LNCaP clone FGC (cell line): ENCODE measurements around the gene CMC1.
A peak's percentile ranks its signal among the peaks of the same experiment; 100 is the strongest.

Experiments used
- DNase-seq: peaks from one replicate; pipeline ENCODE4 v3.0.0-alpha.2; 2011; ENCODE audit warnings: low read depth
- H3K4me3 ChIP-seq: 2 replicates; pipeline ENCODE4 v1.5.1; 2011; ENCODE audit warnings: mild to moderate bottlenecking, low read depth, low read length, control low read depth
- CTCF ChIP-seq: IDR thresholded peaks from 2 replicates; pipeline ENCODE4 v1.5.1; 2012; ENCODE audit warnings: mild to moderate bottlenecking; ENCODE audit not compliant: control insufficient read depth, insufficient read depth; ENCODE audit errors: extremely low read depth

Gene CMC1

GRCh38 chr3:28279770-28280169, 38.4 kb downstream of the CMC1 start:
- peak; percentile 42 for DNase-seq
- H3K4me3 ChIP-seq, result no peak overlapping the region
- TF ChIP-seq CTCF, result no peak

GRCh38 chr3:28280781-28281180, 39.4 kb downstream of the CMC1 start:
- no peak overlapping the region for H3K4me3 ChIP-seq
- no peak for TF ChIP-seq CTCF
- DNase-seq, result peak; percentile 64

GRCh38 chr3:28286595-28286994, 45.2 kb downstream of the CMC1 start:
- H3K4me3 ChIP-seq, result no peak overlapping the region
- no peak for DNase-seq
- TF ChIP-seq CTCF, result peak; percentile 68

GRCh38 chr3:28287046-28287445, 45.6 kb downstream of the CMC1 start:
- no peak for DNase-seq
- no peak for TF ChIP-seq CTCF
- H3K4me3 ChIP-seq, result no peak overlapping the region

- DNase-seq, result no peak
- no peak overlapping the region for H3K4me3 ChIP-seq
- TF ChIP-seq CTCF, result no peak
Observed at GRCh38 chr3:28290863-28291300, 49.5 kb downstream of the CMC1 start.

- no peak overlapping the region for H3K4me3 ChIP-seq
- DNase-seq, result no peak
- no peak for TF ChIP-seq CTCF
Observed at GRCh38 chr3:28291577-28291976, 50.2 kb downstream of the CMC1 start.

- DNase-seq, result no peak
- no peak overlapping the region for H3K4me3 ChIP-seq
- TF ChIP-seq CTCF, result no peak
Observed at GRCh38 chr3:28292622-28293021, 51.2 kb downstream of the CMC1 start.
